Measurements from ENCODE around the gene MISP. TPM values are rescaled to one million over a fixed set of nuclear protein-coding genes. Genes with fewer than 3 reads are reported as not detected.

The MISP gene
- total RNA-seq, 4 donors from 2014 or later, result 0.11 to 1.3 (median 1.0) TPM; not detected in 1

DNA sequence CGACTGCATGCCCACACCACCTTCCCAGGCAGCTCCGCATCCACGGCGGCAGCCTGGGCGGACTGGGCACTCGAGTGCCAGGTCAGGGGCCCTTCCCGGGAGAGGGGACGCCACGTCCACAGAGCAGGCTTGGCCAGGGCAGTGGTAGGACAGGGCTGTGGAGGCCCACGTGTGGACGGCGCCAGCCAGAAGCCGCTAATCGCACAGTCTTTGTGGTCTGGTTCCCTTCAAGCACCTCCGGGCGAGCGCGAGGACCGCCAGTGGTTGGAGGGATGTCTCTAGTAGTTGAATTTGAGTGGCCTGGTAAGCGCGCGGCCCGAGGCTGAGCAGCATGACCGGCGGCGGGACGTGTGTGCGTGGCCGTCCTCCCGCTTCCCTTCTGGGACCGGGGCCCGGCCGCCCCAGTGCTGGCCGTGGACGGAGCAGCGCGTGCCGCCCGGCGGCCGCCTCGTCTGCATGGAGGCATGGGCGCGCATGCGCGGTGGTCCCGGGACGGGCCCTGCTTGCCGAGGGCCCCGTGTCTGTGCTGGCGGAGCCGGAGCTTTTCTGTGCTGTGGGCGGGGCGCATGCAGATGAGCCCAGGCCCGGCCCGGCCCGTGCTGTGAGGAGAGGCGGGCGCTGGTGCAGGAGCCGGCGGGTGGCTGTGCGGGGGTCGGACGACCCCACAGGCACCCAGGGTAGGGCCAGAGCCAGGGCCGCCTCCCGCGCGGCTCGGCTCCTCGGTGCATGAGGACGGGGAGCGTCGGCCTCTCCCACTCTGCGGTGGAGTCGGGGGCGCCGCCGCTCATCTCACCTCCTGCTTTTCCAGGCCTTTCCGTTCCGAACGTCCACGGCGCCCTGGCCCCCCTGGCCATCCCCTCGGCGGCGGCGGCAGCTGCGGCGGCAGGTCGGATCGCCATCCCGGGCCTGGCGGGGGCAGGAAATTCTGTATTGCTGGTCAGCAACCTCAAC, 55.0 kb downstream of the MISP start:
- no peak for DNase-seq
- intact Hi-C loops (cut with DNase I), result no loop called here
- no peak overlapping the region for H3K27ac ChIP-seq
- H3K4me3 ChIP-seq, result no peak overlapping the region
- WGBS, 2 donors, result 93% methylated on average over 7 of the region's 93 CpGs; no CpG with 5 or more reads in 1 of the 2 donors
- H3K4me1 ChIP-seq, result peaks cover 25 to 64% (median 26%) of the 10 kb centered on the region in 3 donors
- H3K36me3 ChIP-seq, result peaks cover 63 to 99% (median 74%) of the 10 kb centered on the region in 3 donors
- H3K9me3 ChIP-seq, result no peaks in the 10 kb centered on the region
- TF ChIP-seq, protein P1, sequence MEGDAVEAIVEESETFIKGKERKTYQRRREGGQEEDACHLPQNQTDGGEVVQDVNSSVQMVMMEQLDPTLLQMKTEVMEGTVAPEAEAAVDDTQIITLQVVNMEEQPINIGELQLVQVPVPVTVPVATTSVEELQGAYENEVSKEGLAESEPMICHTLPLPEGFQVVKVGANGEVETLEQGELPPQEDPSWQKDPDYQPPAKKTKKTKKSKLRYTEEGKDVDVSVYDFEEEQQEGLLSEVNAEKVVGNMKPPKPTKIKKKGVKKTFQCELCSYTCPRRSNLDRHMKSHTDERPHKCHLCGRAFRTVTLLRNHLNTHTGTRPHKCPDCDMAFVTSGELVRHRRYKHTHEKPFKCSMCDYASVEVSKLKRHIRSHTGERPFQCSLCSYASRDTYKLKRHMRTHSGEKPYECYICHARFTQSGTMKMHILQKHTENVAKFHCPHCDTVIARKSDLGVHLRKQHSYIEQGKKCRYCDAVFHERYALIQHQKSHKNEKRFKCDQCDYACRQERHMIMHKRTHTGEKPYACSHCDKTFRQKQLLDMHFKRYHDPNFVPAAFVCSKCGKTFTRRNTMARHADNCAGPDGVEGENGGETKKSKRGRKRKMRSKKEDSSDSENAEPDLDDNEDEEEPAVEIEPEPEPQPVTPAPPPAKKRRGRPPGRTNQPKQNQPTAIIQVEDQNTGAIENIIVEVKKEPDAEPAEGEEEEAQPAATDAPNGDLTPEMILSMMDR (IDR thresholded peaks at IDR 0.05), result no peak
- TF ChIP-seq POLR2A (IDR thresholded peaks at IDR 0.05), result no peak
- H3K27me3 ChIP-seq, result no peaks in the 10 kb centered on the region

DNA sequence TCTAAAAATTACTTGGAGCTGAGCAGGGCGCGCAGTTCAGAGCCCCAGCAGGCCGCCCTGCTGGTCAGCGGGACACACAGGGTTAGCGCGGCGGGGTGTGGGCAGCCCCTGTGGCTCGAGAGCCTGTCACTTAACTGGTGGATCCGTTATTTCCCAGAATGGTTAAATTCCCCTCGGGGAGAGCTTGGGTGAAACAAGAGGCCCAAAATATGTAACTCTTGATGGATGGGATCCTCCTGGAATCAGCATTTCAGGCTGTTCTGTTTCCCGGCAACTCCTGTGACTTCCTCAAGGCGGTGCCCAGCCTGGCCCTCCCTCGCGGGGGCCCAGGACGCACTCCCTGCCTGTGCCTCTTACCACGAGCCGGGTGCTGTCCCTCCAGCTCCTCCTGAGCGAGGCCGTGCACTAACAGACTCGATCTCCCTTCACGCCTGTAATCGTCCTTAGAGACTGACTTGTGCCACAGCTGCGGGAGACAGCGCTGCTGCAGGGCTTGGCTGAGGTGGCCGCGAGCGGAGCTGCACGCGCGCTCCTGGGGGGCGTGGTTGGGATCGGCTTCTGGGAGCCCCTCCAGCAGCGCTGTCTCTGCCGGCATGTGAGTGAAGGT, 56.0 kb downstream of the MISP start:
- H3K36me3 ChIP-seq, result peaks cover 68 to 99% (median 81%) of the 10 kb centered on the region in 3 donors
- no peak overlapping the region for H3K27ac ChIP-seq
- H3K9me3 ChIP-seq, result no peaks in the 10 kb centered on the region
- H3K27me3 ChIP-seq, result no peaks in the 10 kb centered on the region
- 79 to 84% methylated on average over 9 to 13 of the region's 34 CpGs for WGBS, 2 donors
- no peak overlapping the region for H3K4me3 ChIP-seq
- H3K4me1 ChIP-seq, result peaks cover 15 to 53% (median 16%) of the 10 kb centered on the region in 3 donors
- TF ChIP-seq, protein P1 (IDR thresholded peaks at IDR 0.05), result no peak
- no peak for TF ChIP-seq POLR2A (IDR thresholded peaks at IDR 0.05)
- DNase-seq, result no peak
- intact Hi-C loops (cut with DNase I), result no loop called here

DNA sequence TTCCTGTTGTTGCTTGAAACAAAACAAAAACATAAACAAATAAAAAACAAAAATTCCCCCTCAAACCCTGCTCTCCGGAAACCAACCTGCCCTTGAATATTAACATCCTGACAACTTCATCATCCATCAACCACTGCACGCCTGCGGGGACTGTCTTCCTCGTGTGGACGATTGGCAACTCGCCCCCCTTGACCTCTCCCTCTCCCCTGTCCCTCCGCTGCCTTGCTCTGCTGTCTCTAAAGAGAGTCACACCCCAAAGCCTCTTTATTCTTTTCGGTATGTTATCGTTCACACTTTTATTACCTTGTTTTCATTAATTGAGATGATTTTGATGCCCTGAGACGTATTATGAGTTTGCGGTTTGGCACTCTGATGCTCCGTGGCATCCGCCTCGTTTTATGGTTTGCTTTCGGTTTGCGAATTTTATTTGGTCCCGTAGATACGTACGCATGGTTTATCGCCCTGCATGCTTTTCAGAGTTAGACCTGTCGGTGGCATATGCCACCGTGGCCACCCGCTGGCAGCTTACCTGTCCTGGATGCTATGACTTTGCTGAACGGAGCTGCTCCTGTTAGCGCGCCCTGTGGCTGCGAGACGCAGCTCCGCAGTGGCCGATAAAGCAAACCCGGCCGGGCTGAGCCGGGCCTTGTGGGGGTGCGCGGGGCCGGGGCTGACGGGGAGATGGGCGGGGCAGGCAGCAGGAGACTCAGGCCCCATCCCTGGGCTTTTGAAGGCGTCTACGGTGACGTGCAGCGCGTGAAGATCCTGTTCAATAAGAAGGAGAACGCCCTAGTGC, 56.9 kb downstream of the MISP start:
- 85 to 90% methylated on average over 23 to 37 of the region's 44 CpGs for WGBS, 2 donors
- Histone ChIP-seq H3K4me1 (peaks cover 6 to 44% (median 7%) of the 10 kb centered on the region in 3 donors), H3K4me3 (no peak overlapping the region), H3K27ac (no peak overlapping the region), H3K9me3 (no peaks in the 10 kb centered on the region), H3K36me3 (peaks cover 68 to 100% (median 81%) of the 10 kb centered on the region in 3 donors), H3K27me3 (no peaks in the 10 kb centered on the region)
- no peak for TF ChIP-seq POLR2A (IDR thresholded peaks at IDR 0.05)
- TF ChIP-seq, protein P1 (IDR thresholded peaks at IDR 0.05), result no peak
- no peak for DNase-seq
- intact Hi-C loops (cut with DNase I), result no loop called here

DNA sequence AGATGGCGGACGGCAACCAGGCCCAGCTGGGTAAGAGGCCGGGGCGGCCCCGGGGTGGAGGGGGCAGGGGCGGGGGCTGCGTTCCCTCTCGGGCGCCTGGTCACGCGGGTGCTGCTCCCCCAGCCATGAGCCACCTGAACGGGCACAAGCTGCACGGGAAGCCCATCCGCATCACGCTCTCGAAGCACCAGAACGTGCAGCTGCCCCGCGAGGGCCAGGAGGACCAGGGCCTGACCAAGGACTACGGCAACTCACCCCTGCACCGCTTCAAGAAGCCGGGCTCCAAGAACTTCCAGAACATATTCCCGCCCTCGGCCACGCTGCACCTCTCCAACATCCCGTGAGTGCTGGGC, 57.5 kb downstream of the MISP start:
- 79 to 90% methylated on average over 2 to 4 of the region's 26 CpGs for WGBS, 2 donors
- intact Hi-C loops (cut with DNase I), result no loop called here
- no peaks in the 10 kb centered on the region for H3K9me3 ChIP-seq
- no peak overlapping the region for H3K27ac ChIP-seq
- DNase-seq, result no peak
- H3K27me3 ChIP-seq, result no peaks in the 10 kb centered on the region
- no peak overlapping the region for H3K4me3 ChIP-seq
- TF ChIP-seq, protein P1 (IDR thresholded peaks at IDR 0.05), result no peak
- no peak for TF ChIP-seq POLR2A (IDR thresholded peaks at IDR 0.05)
- peaks cover 68 to 100% (median 86%) of the 10 kb centered on the region in 3 donors for H3K36me3 ChIP-seq
- peaks cover under 1 to 38% (median under 1%) of the 10 kb centered on the region in 3 donors for H3K4me1 ChIP-seq
